ENCODE data around the gene LRRC1. TPM values are rescaled to one million over a fixed set of nuclear protein-coding genes. Genes with fewer than 3 reads are reported as not detected.

Gene LRRC1
- polyA plus RNA-seq, 1 donor (not counting 4 experiments of a cell fraction or from before 2014, with no cell fraction given): 19.7 TPM

DNA sequence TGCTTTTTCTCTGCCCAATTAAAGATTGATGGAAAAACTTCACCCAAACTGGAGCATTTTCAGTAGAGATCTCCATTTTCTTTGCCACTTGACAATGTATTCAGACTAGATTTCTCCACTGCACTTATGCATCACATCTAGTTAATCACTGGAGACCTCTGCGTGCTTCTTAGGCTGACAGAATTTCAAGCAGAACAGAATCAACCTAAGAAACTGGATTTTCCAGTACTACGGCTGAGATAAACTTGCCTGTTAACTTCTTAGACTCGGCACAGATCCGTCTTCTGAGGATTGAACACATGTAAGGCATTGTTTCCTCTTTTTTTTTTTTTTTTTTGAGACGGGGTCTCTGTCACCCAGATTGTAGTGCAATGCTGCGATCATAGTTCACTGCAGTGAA, 139.2 kb downstream of the LRRC1 start:
- dilution Hi-C loops (cut with MboI; ENCODE audit: extremely low pct_ligation_motif_present, low sequenced_read_pairs): no loop called here
- DNase-seq (ENCODE audit: low read depth, low spot score): no peak
- H3K9me1 ChIP-seq (ENCODE audit: control insufficient read depth, extremely low read depth, insufficient read depth, low read length): no peaks in the 10 kb centered on the region

GRCh38 chr6:53937461-53937860, 142.7 kb downstream of the LRRC1 start:
- TF ChIP-seq EZH2 (IDR thresholded peaks at IDR 0.05; ENCODE audit: low read length): no peak
- TF ChIP-seq CTCF (optimal IDR thresholded peaks at IDR 0.05 in 1 of 3, IDR thresholded peaks at IDR 0.05 in 1 of 3, conservative IDR thresholded peaks at IDR 0.05 in 1 of 3; ENCODE audit: extremely low read depth in 1 of 3, insufficient read depth in 2 of 3, low read length in 3 of 3): no peak
- no peak for DNase-seq (ENCODE audit: low read depth, low spot score)
- Histone ChIP-seq H3K4me1 (ENCODE audit: control insufficient read depth, extremely low read depth, insufficient read depth, low read length) (peaks cover 5% of the 10 kb centered on the region), H3K36me3 (ENCODE audit: control insufficient read depth in 2 of 2, extremely low read depth in 1 of 2, insufficient read depth in 2 of 2, low read length in 2 of 2) (no peaks in the 10 kb centered on the region), H3K27ac (ENCODE audit: control insufficient read depth, insufficient read depth, low read length) (no peak overlapping the region), H3K4me2 (ENCODE audit: control insufficient read depth, extremely low read depth, insufficient read depth, low read depth, low read length) (no peak overlapping the region), H2AFZ (ENCODE audit: control insufficient read depth, low read length) (no peak overlapping the region), H3K4me3 (ENCODE audit: control insufficient read depth in 2 of 3, extremely low read depth in 1 of 3, insufficient read depth in 2 of 3, low read depth in 1 of 3, low read length in 3 of 3) (no peak overlapping the region), H3K9me3 (ENCODE audit: control insufficient read depth, low read depth, low read length) (no peaks in the 10 kb centered on the region), H3K9me1 (ENCODE audit: control insufficient read depth, extremely low read depth, insufficient read depth, low read length) (no peaks in the 10 kb centered on the region), H3K27me3 (ENCODE audit: control insufficient read depth, extremely low read depth, insufficient read depth, low read length) (no peaks in the 10 kb centered on the region), H3K79me2 (ENCODE audit: control insufficient read depth, insufficient read depth, low read length) (no peaks in the 10 kb centered on the region), H4K20me1 (ENCODE audit: control insufficient read depth, extremely low read depth, insufficient read depth, low read length) (no peaks in the 10 kb centered on the region), H3K9ac (ENCODE audit: control insufficient read depth, extremely low read depth, insufficient read depth, low read length) (no peak overlapping the region)
- FAIRE-seq: peak; percentile 13
- dilution Hi-C loops (cut with MboI; ENCODE audit: extremely low pct_ligation_motif_present, low sequenced_read_pairs): no loop called here

More for the DNA sequence above, 139.2 kb downstream of the LRRC1 start:
- no peaks in the 10 kb centered on the region for H3K79me2 ChIP-seq (ENCODE audit: control insufficient read depth, insufficient read depth, low read length)
- no peaks in the 10 kb centered on the region for H3K36me3 ChIP-seq (ENCODE audit: control insufficient read depth in 2 of 2, extremely low read depth in 1 of 2, insufficient read depth in 2 of 2, low read length in 2 of 2)
- FAIRE-seq: no peak
- H3K4me1 ChIP-seq (ENCODE audit: control insufficient read depth, extremely low read depth, insufficient read depth, low read length): peaks cover 20% of the 10 kb centered on the region
- H3K4me2 ChIP-seq (ENCODE audit: control insufficient read depth, extremely low read depth, insufficient read depth, low read depth, low read length): no peak overlapping the region
- H4K20me1 ChIP-seq (ENCODE audit: control insufficient read depth, extremely low read depth, insufficient read depth, low read length): no peaks in the 10 kb centered on the region
- no peak overlapping the region for H3K27ac ChIP-seq (ENCODE audit: control insufficient read depth, insufficient read depth, low read length)
- H3K27me3 ChIP-seq (ENCODE audit: control insufficient read depth, extremely low read depth, insufficient read depth, low read length): no peaks in the 10 kb centered on the region
- H3K9me3 ChIP-seq (ENCODE audit: control insufficient read depth, low read depth, low read length): no peaks in the 10 kb centered on the region
- H2AFZ ChIP-seq (ENCODE audit: control insufficient read depth, low read length): no peak overlapping the region
- H3K4me3 ChIP-seq (ENCODE audit: control insufficient read depth in 2 of 3, extremely low read depth in 1 of 3, insufficient read depth in 2 of 3, low read depth in 1 of 3, low read length in 3 of 3): no peak overlapping the region
- TF ChIP-seq CTCF (optimal IDR thresholded peaks at IDR 0.05 in 1 of 3, IDR thresholded peaks at IDR 0.05 in 1 of 3, conservative IDR thresholded peaks at IDR 0.05 in 1 of 3; ENCODE audit: extremely low read depth in 1 of 3, insufficient read depth in 2 of 3, low read length in 3 of 3) (no peak), EZH2 (IDR thresholded peaks at IDR 0.05; ENCODE audit: low read length) (no peak)
- H3K9ac ChIP-seq (ENCODE audit: control insufficient read depth, extremely low read depth, insufficient read depth, low read length): no peak overlapping the region

All from keratinocyte (primary cell).